Nephron progenitor cell (in vitro differentiated cells): ENCODE measurements around the gene ANKRD65.
"Not testable (repeated sequence)": the region's sequence is repeated elsewhere in the genome, so short reads cannot be mapped to it uniquely, and the experiment has no call there.

ENCODE experiments used
- DNase-seq: peaks from one replicate; pipeline ENCODE4 v3.0.0; 2021
- H3K27ac Mint-ChIP-seq: 2 replicates; pipeline ENCODE4 v1.8.0; 2021; ENCODE audit warnings: mild to moderate bottlenecking, moderate library complexity, mixed read lengths
- H3K27me3 Mint-ChIP-seq: 2 replicates; pipeline ENCODE4 v1.8.0; 2021; ENCODE audit warnings: mild to moderate bottlenecking, low read depth, mixed read lengths; ENCODE audit not compliant: poor library complexity
- H3K36me3 Mint-ChIP-seq: 2 replicates; pipeline ENCODE4 v1.8.0; 2021; ENCODE audit warnings: low read depth, mixed read lengths
- H3K4me1 Mint-ChIP-seq: 2 replicates; pipeline ENCODE4 v1.8.0; 2021; ENCODE audit warnings: mixed read lengths
- H3K4me3 Mint-ChIP-seq: 2 replicates; pipeline ENCODE4 v1.8.0; 2021; ENCODE audit warnings: mild to moderate bottlenecking, moderate library complexity, mixed read lengths
- H3K9me3 Mint-ChIP-seq: 2 replicates; pipeline ENCODE4 v1.8.0; 2021; ENCODE audit warnings: mild to moderate bottlenecking, moderate library complexity, mixed read lengths
- TF ChIP-seq, protein P1 (sequence below): fragments of 200-600 bp; sonication (generic); IDR thresholded peaks from 2 replicates; pipeline ENCODE4 v1.5.0; 2021; ENCODE audit warnings: antibody characterized with exemption

The ANKRD65 gene

DNA sequence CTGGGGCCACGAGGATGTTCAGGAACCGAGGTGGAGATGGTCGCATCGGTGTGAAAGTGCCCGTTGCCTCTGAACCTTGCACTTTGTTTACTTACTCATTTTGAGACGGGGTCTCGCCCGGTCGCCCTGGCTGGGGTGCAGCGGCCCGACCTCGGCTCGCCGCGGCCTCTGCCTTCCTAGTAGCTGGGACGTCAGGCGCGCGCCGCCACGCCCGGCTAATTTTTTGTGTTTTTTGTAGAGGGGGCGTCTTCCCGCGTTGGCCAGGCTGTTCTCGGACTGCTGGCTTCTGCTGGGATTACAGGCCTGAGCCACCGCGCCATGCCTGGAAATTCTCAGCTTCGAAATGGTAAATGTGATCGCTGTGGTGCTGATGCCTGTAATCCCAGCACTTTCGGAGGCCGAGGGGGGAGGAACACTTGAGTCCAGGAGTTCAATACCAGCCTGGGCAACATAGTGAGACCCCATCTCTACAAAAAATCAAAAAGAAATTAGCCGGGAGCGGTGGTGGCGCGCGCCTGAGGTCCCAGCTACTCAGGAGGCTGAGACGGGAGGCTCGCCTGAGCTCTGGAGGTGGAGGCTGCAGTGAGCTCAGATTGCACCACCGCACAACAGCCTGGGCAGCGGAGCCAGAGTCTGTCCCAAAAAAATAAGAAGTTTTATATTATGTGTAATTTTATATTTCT is 13.3 kb downstream of the ANKRD65 start:
- Mint-ChIP-seq H3K9me3 (peaks cover 10% of the 10 kb centered on the region), H3K36me3 (peaks cover 39% of the 10 kb centered on the region), H3K27ac (peak overlapping the region; percentile 59), H3K4me1 (peaks cover 44% of the 10 kb centered on the region), H3K27me3 (peaks cover 6% of the 10 kb centered on the region), H3K4me3 (peak overlapping the region; percentile 92)
- DNase-seq, result peak; percentile 66
- TF ChIP-seq, protein P1, sequence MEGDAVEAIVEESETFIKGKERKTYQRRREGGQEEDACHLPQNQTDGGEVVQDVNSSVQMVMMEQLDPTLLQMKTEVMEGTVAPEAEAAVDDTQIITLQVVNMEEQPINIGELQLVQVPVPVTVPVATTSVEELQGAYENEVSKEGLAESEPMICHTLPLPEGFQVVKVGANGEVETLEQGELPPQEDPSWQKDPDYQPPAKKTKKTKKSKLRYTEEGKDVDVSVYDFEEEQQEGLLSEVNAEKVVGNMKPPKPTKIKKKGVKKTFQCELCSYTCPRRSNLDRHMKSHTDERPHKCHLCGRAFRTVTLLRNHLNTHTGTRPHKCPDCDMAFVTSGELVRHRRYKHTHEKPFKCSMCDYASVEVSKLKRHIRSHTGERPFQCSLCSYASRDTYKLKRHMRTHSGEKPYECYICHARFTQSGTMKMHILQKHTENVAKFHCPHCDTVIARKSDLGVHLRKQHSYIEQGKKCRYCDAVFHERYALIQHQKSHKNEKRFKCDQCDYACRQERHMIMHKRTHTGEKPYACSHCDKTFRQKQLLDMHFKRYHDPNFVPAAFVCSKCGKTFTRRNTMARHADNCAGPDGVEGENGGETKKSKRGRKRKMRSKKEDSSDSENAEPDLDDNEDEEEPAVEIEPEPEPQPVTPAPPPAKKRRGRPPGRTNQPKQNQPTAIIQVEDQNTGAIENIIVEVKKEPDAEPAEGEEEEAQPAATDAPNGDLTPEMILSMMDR, result no peak

DNA sequence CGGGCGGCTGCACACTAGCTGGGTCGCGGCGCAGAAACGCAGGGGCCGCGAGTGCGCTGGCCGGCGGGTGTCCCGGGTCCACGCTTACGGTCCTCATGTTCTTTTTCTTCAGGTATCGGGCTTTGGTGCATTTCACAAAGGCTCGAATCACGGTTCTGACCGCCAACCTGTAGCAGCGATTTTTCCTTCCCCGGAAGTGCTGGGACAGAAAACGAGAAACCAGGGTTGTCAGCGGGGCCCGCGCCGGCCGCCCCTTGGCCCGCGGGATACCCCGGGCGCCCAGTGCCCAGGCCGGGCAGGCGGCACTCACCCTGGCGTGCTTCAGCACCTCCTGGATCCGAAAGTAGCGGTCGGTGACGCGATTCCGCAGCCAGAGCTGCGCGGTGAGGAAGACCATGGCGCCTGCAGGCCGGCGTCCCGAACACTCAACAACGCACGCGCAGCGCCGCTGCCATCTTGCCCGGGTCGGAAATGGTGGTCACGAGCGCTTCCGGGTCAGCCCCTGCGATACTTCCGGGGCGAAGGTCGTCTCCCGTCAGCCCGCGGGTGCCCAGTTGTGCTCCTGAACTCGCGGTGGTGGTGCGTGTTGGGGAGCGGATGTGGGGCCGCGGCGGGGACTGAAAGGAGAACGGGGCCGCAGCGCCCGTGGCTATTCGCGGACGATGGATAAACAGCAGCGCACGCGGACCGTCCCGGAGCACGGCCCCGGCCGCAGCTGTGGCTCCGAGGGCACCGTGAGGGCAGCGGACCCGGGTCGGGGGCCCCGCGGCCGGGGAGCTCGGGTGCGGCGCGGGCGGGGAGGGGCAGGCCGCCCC is 14.0 kb downstream of the ANKRD65 start, which contains the start of gene MRPL20:
TSS of gene MRPL20 (minus strand) at position 473 of the 815 bp plus-strand sequence. CDS start at position 397, 76 bp downstream.
- TF ChIP-seq, protein P1, result no peak
- H3K27me3 Mint-ChIP-seq, result peaks cover 5% of the 10 kb centered on the region
- DNase-seq, result peak; percentile 92
- H3K27ac Mint-ChIP-seq, result peak within 1 kb of the TSS; percentile 96
- H3K4me3 Mint-ChIP-seq, result peak within 1 kb of the TSS; percentile 92
- peaks cover 38% of the 10 kb centered on the region for H3K36me3 Mint-ChIP-seq
- peaks cover 49% of the 10 kb centered on the region for H3K4me1 Mint-ChIP-seq
- H3K9me3 Mint-ChIP-seq, result peaks cover 4% of the 10 kb centered on the region

DNA sequence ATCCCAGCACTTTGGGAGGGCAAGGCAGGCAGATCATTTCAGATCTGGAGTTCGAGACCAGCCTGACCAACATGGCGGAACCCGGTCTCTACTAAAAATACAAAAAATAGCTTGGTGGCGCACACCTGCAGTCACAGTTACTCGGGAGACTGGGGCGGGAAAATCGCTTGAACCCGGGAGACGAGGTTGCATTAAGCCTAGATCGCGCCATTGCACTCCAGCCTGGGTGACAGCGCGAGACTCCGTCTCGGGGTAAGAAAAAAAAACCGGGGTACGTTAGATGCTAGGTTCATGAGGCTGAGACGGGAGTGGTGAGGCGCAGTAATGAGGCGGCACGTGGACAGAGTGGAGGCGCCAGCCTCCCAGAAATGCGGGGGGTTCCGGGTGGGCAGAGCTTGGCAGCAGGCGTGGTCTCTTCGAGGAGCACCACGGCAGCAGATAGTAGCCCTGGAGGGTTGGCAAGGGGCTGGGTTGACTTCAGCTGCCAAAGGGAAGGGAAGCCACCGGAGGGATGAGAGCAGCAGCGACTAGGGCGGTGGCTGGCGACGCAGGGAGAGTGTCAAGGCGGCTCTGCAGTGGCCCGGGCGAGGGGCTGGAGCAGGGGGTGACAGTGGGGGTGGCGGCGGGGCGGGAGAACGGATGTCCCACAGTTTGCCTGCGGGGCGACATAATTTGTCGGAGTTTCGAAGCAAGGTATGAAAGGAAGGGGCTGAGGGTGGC is 14.8 kb downstream of the ANKRD65 start:
- Mint-ChIP-seq H3K36me3 (peaks cover 38% of the 10 kb centered on the region), H3K27me3 (peaks cover 2% of the 10 kb centered on the region), H3K9me3 (peaks cover under 1% of the 10 kb centered on the region), H3K4me1 (peaks cover 51% of the 10 kb centered on the region), H3K4me3 (peak overlapping the region; percentile 92), H3K27ac (peak overlapping the region; percentile 96)
- DNase-seq, result no peak
- TF ChIP-seq, protein P1, result no peak

DNA sequence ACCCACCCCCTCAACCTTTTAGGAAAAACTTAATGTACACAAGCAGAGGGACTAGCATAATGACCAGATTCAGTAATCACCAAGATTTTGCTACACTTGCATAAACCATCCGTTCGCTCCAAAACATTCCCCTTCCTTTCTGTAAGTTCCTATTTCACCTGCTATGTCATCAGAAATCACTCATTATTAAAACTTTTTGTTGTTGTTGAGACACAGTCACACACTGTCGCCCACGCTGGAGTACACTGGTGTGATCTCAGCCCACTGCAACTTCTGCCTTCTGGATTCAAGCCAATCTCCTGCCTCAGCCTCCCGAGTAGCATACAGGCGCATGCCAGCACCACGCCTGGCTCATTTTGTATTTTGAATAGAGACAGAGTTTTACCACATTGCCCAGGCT is 17.4 kb downstream of the ANKRD65 start:
- H3K36me3 Mint-ChIP-seq, result peaks cover 36% of the 10 kb centered on the region
- H3K4me3 Mint-ChIP-seq, result no peak overlapping the region
- DNase-seq, result no peak
- peak overlapping the region; percentile 92 for H3K27ac Mint-ChIP-seq
- TF ChIP-seq, protein P1, result no peak
- H3K9me3 Mint-ChIP-seq, result no peaks in the 10 kb centered on the region
- peaks cover 56% of the 10 kb centered on the region for H3K4me1 Mint-ChIP-seq
- H3K27me3 Mint-ChIP-seq, result peaks cover 2% of the 10 kb centered on the region

DNA sequence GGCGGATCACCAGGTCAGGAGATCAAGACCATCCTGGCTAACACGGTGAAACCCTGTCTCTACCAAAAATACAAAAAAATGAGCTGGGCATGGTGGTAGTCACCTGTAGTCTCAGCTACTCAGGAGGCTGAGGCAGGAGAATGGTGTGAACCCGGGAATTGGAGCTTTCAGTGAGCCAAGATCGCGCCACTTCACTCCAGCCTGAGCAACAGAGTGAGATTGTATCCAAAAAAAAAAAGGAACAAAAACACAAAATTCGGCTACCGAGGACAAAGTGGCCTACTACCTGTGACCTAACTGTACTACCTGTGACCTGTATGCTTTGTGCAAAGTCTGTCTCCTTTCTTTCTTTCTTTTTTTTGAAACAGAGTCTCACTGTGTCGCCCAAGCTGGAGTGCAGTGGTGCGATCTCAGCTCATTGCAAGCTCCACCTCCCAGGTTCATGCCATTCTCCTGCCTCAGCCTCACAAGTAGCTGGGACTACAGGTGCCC is 18.1 kb downstream of the ANKRD65 start:
- Mint-ChIP-seq H3K27ac (peak overlapping the region; percentile 92), H3K36me3 (peaks cover 38% of the 10 kb centered on the region), H3K4me1 (peaks cover 53% of the 10 kb centered on the region)
- H3K9me3 Mint-ChIP-seq, H3K4me3 Mint-ChIP-seq, H3K27me3 Mint-ChIP-seq, DNase-seq: not testable (repeated sequence)
